IMR-90 (cell line): ENCODE data around the gene RNF130. TPM values are rescaled to one million over a fixed set of nuclear protein-coding genes. Genes with fewer than 3 reads are reported as not detected.

Source experiments
- ATAC-seq: fragments of 200-7000 bp; cut with Tn5 transposase; 2 replicates; pipeline ENCODE4 v1.9.1; 2020; ENCODE audit warnings: low read depth, mild to moderate bottlenecking, moderate library complexity
- BruUV-seq: library from RNA; stranded (reverse); fragments of 400-500 nt; replicated peaks from 2 replicates; lab custom pipeline; 2021; lab: Mats Ljungman, UMichigan
- CTCF ChIA-PET: fragments of 300-600 bp; formaldehyde crosslinking; extraction: SDS; loops from one replicate; lab custom pipeline; 2021; ENCODE audit warnings: antibody characterized with exemption; lab: Yijun Ruan, JAX
- POLR2A ChIA-PET: fragments of 300-600 bp; sonication (Branson Sonifier 250); formaldehyde crosslinking; loops from one replicate; lab custom pipeline; 2022; ENCODE audit warnings: antibody characterized with exemption; ENCODE audit not compliant: unreplicated experiment; lab: Charles Lee
- DNase-seq: peaks from one replicate; pipeline ENCODE4 v3.0.0; 2013
- H2AFZ ChIP-seq: replicated peaks from 2 replicates; pipeline ENCODE3; 2013; ENCODE audit warnings: low read length, mild to moderate bottlenecking; ENCODE audit not compliant: poor library complexity
- H2AK5ac ChIP-seq: 2 replicates; pipeline ENCODE4 v1.6.1; 2013; ENCODE audit warnings: low read depth, low read length, inconsistent platforms
- H2AK9ac ChIP-seq: replicated peaks from 2 replicates; pipeline ENCODE3; 2013; ENCODE audit warnings: mild to moderate bottlenecking, low read depth, low read length, moderate library complexity; ENCODE audit not compliant: poor library complexity
- H2BK120ac ChIP-seq: 2 replicates; pipeline ENCODE4 v1.6.1; 2013; ENCODE audit warnings: low read depth, low read length, inconsistent platforms
- H2BK15ac ChIP-seq: 3 replicates; pipeline ENCODE4 v1.6.1; 2013; ENCODE audit warnings: low read depth, low read length, inconsistent platforms
- H2BK20ac ChIP-seq: 2 replicates; pipeline ENCODE4 v1.6.1; 2013; ENCODE audit warnings: low read depth, mild to moderate bottlenecking, inconsistent platforms, low read length, moderate library complexity
- H2BK5ac ChIP-seq: 2 replicates; pipeline ENCODE4 v1.6.1; 2013; ENCODE audit warnings: mild to moderate bottlenecking, low read depth, low read length, inconsistent platforms; ENCODE audit not compliant: poor library complexity, severe bottlenecking
- H3K14ac ChIP-seq: replicated peaks from 2 replicates; pipeline ENCODE4 v1.6.1; 2013; ENCODE audit warnings: low read depth, low read length, inconsistent platforms
- H3K18ac ChIP-seq: 2 replicates; pipeline ENCODE4 v1.6.1; 2013; ENCODE audit warnings: low read depth, low read length, control low read depth
- H3K23ac ChIP-seq: 2 replicates; pipeline ENCODE4 v1.6.1; 2013; ENCODE audit warnings: low read depth, low read length, inconsistent platforms
- H3K27ac ChIP-seq: 2 replicates; pipeline ENCODE4 v1.5.1; 2013; ENCODE audit warnings: mild to moderate bottlenecking, control low read depth, low read length; ENCODE audit not compliant: insufficient read depth
- H3K27me3 ChIP-seq: 2 replicates; pipeline ENCODE4 v1.6.1; 2013; ENCODE audit warnings: low read length; ENCODE audit not compliant: control insufficient read depth, insufficient read depth
- H3K36me3 ChIP-seq: 2 replicates; pipeline ENCODE4 v1.6.1; 2013; ENCODE audit warnings: low read length, mixed read lengths; ENCODE audit not compliant: control insufficient read depth, insufficient read depth
- H3K4ac ChIP-seq: 2 replicates; pipeline ENCODE4 v1.6.1; 2013; ENCODE audit warnings: low read depth, low read length, inconsistent platforms
- H3K4me1 ChIP-seq: 2 replicates; pipeline ENCODE4 v1.6.1; 2013; ENCODE audit warnings: low read length, mixed read lengths; ENCODE audit not compliant: control insufficient read depth, insufficient read depth
- H3K4me2 ChIP-seq: 2 replicates; pipeline ENCODE4 v1.6.1; 2013; ENCODE audit warnings: low read depth, mild to moderate bottlenecking, control low read depth, low read length, moderate library complexity
- H3K4me3 ChIP-seq: 2 replicates; pipeline ENCODE4 v1.5.1; 2013; ENCODE audit warnings: low read depth, mild to moderate bottlenecking, control low read depth, low read length, moderate library complexity; ENCODE audit not compliant: insufficient read depth
- H3K56ac ChIP-seq: 2 replicates; pipeline ENCODE4 v1.6.1; 2013; ENCODE audit warnings: low read length, inconsistent platforms; ENCODE audit not compliant: insufficient read depth; ENCODE audit errors: extremely low read depth
- H3K79me1 ChIP-seq, 2 experiments: 2 replicates each; pipeline ENCODE4 v1.6.1; 2013; ENCODE audit warnings: low read length in 2 of 2, inconsistent platforms in 1 of 2, low read depth in 1 of 2
- H3K9ac ChIP-seq: 2 replicates; pipeline ENCODE4 v1.6.1; 2013; ENCODE audit warnings: low read depth, low read length, control low read depth
- H3K9me1 ChIP-seq: 2 replicates; pipeline ENCODE4 v1.6.1; 2013; ENCODE audit warnings: low read length, inconsistent platforms; ENCODE audit not compliant: insufficient read depth
- H3K9me3 ChIP-seq: 2 replicates; pipeline ENCODE4 v1.6.1; 2013; ENCODE audit warnings: low read length; ENCODE audit not compliant: control insufficient read depth, insufficient read depth
- H4K20me1 ChIP-seq: 2 replicates; pipeline ENCODE4 v1.6.1; 2013; ENCODE audit warnings: low read length, inconsistent platforms; ENCODE audit not compliant: insufficient read depth
- H4K5ac ChIP-seq: 2 replicates; pipeline ENCODE4 v1.6.1; 2013; ENCODE audit warnings: mild to moderate bottlenecking, low read depth, low read length, control low read depth
- H4K8ac ChIP-seq, 2 experiments: 2 replicates each; pipeline ENCODE4 v1.6.1; 2013; ENCODE audit warnings: low read depth in 2 of 2, low read length in 2 of 2, control low read depth in 1 of 2, inconsistent platforms in 1 of 2
- H4K91ac ChIP-seq: 2 replicates; pipeline ENCODE4 v1.6.1; 2013; ENCODE audit warnings: low read depth, low read length, inconsistent platforms; ENCODE audit not compliant: insufficient read depth
- BHLHE40 ChIP-seq: fragments of 150-350 bp; IDR thresholded peaks from 2 replicates; pipeline ENCODE4 v1.6.1; 2016; ENCODE audit warnings: mild to moderate bottlenecking, low read depth, low read length
- CEBPB ChIP-seq: IDR thresholded peaks from 2 replicates; pipeline ENCODE4 v1.6.1; 2012; ENCODE audit warnings: low read depth, low read length, improper control_type of control experiment
- CHD1 ChIP-seq: IDR thresholded peaks from 2 replicates; pipeline ENCODE4 v1.6.1; 2012; ENCODE audit warnings: low read depth, low read length, improper control_type of control experiment
- FOS ChIP-seq: fragments of 150-350 bp; IDR thresholded peaks from 2 replicates; pipeline ENCODE4 v1.6.1; 2016; ENCODE audit warnings: low read depth, low read length
- MAFK ChIP-seq: IDR thresholded peaks from 2 replicates; pipeline ENCODE4 v1.6.1; 2012; ENCODE audit warnings: low read depth, low read length, improper control_type of control experiment
- MAZ ChIP-seq: IDR thresholded peaks from 2 replicates; pipeline ENCODE4 v1.6.1; 2012; ENCODE audit warnings: low read depth, mild to moderate bottlenecking, low read length, improper control_type of control experiment, moderate library complexity, borderline replicate concordance
- MXI1 ChIP-seq: IDR thresholded peaks from 2 replicates; pipeline ENCODE4 v1.6.1; 2012; ENCODE audit warnings: low read depth, mild to moderate bottlenecking, low read length, moderate library complexity, borderline replicate concordance
- NFE2L2 ChIP-seq: fragments of 150-350 bp; IDR thresholded peaks from 2 replicates; pipeline ENCODE4 v1.6.1; 2016; ENCODE audit warnings: low read depth, mild to moderate bottlenecking, low read length
- POLR2A ChIP-seq: IDR thresholded peaks from 2 replicates; pipeline ENCODE4 v1.6.1; 2012; ENCODE audit warnings: mild to moderate bottlenecking, low read depth, low read length
- RAD21 ChIP-seq: IDR thresholded peaks from 2 replicates; pipeline ENCODE4 v1.6.1; 2012; ENCODE audit warnings: low read length, improper control_type of control experiment
- RCOR1 ChIP-seq: IDR thresholded peaks from 2 replicates; pipeline ENCODE4 v1.6.1; 2012; ENCODE audit warnings: mild to moderate bottlenecking, low read length, improper control_type of control experiment; ENCODE audit not compliant: insufficient replicate concordance
- RFX5 ChIP-seq: IDR thresholded peaks from 2 replicates; pipeline ENCODE4 v1.8.0; 2012; ENCODE audit warnings: low read depth, mild to moderate bottlenecking, low read length, moderate library complexity
- SMC3 ChIP-seq: fragments of 150-350 bp; IDR thresholded peaks from 2 replicates; pipeline ENCODE4 v1.6.1; 2016; ENCODE audit warnings: low read depth, mild to moderate bottlenecking, antibody characterized with exemption, low read length, moderate library complexity
- WGBS, 2 experiments: methylation state at CpG; one replicate each; pipeline versions ENCODE4 v1.1.5 to v1.1.7; 2013; ENCODE audit warnings: missing lambda C conversion rate in 2 of 2; ENCODE audit not compliant: insufficient read length in 1 of 2; ENCODE audit errors: extremely low coverage in 2 of 2; 5-methylcytosine and 5-hydroxymethylcytosine counted together
- dilution Hi-C: fragments of 300-500 bp; cut with HindIII; formaldehyde crosslinking; loops from one replicate; pipeline ENCODE4 v1.14.3; 2018; ENCODE audit warnings: low sequenced_read_pairs; ENCODE audit not compliant: unreplicated experiment
- in situ Hi-C: fragments of 300-500 bp; cut with MboI; formaldehyde crosslinking; loops from 3 replicates; pipeline ENCODE4 v1.14.3; 2019; ENCODE audit warnings: low sequenced_read_pairs, inconsistent platforms, mixed read lengths
- intact Hi-C: fragments of 100-400 bp; cut with micrococcal nuclease; formaldehyde crosslinking; loops from 2 replicates; pipeline ENCODE4 v1.10.0; 2022
- polyA plus RNA-seq, 3 experiments: library from polyadenylated mRNA; depleted of rRNA; stranded (reverse); fragments of >200 nt; gene quantifications; 2 replicates each; pipeline ENCODE4 v1.2.3, GENCODE V29; 2012; ENCODE audit warnings: low replicate concordance in 1 of 3
- total RNA-seq: library from RNA; depleted of rRNA; stranded (reverse); fragments of >200 nt; gene quantifications from 2 replicates; pipeline ENCODE4 v1.2.3, GENCODE V29; 2012
- TF ChIP-seq, protein P1 (sequence below): fragments of 150-350 bp; IDR thresholded peaks from 2 replicates; pipeline ENCODE4 v1.6.1; 2017; ENCODE audit warnings: mild to moderate bottlenecking, antibody characterized with exemption, low read length, low read depth
- TF ChIP-seq, protein P2 (sequence below): conservative IDR thresholded peaks from 2 replicates; pipeline ENCODE4 v1.5.1; 2012; ENCODE audit warnings: mild to moderate bottlenecking, low read depth, low read length, improper control_type of control experiment

The RNF130 gene
- total and polyA plus RNA-seq, 2 of the 4 experiments (the other 2 are of a cell fraction), result 12.9 to 21.7 TPM

DNA sequence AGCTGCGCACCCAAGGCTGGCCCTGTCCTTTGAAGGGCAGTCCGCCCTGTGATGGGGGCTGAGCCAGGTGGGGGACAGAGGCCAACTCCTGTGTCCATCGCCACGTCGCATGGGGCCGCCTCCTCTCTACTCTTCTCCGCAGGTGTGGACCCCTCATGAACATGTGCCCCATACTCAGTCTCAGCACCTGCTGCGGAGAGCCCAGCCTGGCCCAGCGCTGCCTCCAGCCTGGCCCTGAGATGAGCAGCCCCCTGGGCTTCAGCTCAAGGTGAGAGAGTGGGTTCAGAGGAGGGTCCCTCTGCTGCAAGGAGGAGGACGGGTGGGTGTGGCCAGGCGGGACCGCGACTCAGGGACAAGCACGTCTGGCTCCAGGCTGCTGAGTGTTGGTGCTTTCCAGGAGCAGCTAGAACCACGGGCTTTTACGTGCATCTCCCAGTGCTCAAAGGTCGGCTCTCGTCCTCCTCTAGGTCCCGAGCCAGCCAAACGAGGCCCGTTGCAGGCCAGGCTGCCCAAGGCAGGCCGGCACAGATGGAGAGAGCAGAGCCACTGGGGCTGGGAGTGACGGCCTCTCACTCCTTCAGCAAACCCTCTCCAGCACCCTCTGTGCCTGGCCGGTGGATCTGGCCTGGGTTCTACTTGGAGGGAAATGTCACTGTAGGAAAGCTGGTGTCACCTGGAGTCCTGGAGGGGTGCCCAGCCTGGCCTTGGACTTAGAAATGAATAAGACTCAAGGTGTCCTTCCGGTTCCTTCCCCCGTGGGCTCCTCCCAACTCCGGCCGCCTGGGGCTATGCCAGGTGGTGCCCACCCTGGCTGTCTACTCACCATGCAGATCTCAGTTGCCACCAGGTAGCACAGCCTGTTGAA is 48.9 kb upstream of the RNF130 start:
- ChIA-PET CTCF (no interaction called here), POLR2A (no interaction called here)
- no peak overlapping the region for H2AK9ac ChIP-seq
- no peak overlapping the region for H2AK5ac ChIP-seq
- H3K36me3 ChIP-seq, result no peaks in the 10 kb centered on the region
- H4K5ac ChIP-seq, result no peak overlapping the region
- H3K27ac ChIP-seq, result no peak overlapping the region
- H3K56ac ChIP-seq, result no peak overlapping the region
- H3K27me3 ChIP-seq, result peaks cover 8% of the 10 kb centered on the region
- no peak overlapping the region for H3K18ac ChIP-seq
- no peak overlapping the region for H4K91ac ChIP-seq
- intact Hi-C loops (no loop called here), dilution Hi-C loops (no loop called here), in situ Hi-C loops (no loop called here)
- ATAC-seq (no peak), DNase-seq (no peak)
- H2AFZ ChIP-seq, result peak overlapping the region; percentile 43
- H3K4me3 ChIP-seq, result no peak overlapping the region
- H3K4ac ChIP-seq, result no peak overlapping the region
- H2BK20ac ChIP-seq, result no peak overlapping the region
- H3K4me2 ChIP-seq, result no peak overlapping the region
- H3K79me1 ChIP-seq, result no peaks in the 10 kb centered on the region
- no peak overlapping the region for H3K14ac ChIP-seq
- H4K8ac ChIP-seq, result no peak overlapping the region
- 68% methylated on average over 13 of the region's 28 CpGs; no CpG with 5 or more reads in 1 of the 2 experiments for WGBS, 2 experiments
- no peaks in the 10 kb centered on the region for H3K9me3 ChIP-seq
- H3K23ac ChIP-seq, result no peak overlapping the region
- no peaks in the 10 kb centered on the region for H3K9me1 ChIP-seq
- no peak overlapping the region for H2BK15ac ChIP-seq
- H3K9ac ChIP-seq, result no peak overlapping the region
- H2BK5ac ChIP-seq, result no peak overlapping the region
- no peak overlapping the region for H2BK120ac ChIP-seq
- BruUV-seq, result no TSS peak
- H4K20me1 ChIP-seq, result no peaks in the 10 kb centered on the region
- no peaks in the 10 kb centered on the region for H3K4me1 ChIP-seq
- TF ChIP-seq NFE2L2, result no peak
- no peak for TF ChIP-seq BHLHE40
- TF ChIP-seq RAD21, result no peak
- TF ChIP-seq CHD1, result no peak
- no peak for TF ChIP-seq POLR2A
- TF ChIP-seq SMC3, result no peak
- TF ChIP-seq CEBPB, result no peak
- TF ChIP-seq FOS, result no peak
- TF ChIP-seq MXI1, result no peak
- no peak for TF ChIP-seq RFX5
- TF ChIP-seq, protein P1, sequence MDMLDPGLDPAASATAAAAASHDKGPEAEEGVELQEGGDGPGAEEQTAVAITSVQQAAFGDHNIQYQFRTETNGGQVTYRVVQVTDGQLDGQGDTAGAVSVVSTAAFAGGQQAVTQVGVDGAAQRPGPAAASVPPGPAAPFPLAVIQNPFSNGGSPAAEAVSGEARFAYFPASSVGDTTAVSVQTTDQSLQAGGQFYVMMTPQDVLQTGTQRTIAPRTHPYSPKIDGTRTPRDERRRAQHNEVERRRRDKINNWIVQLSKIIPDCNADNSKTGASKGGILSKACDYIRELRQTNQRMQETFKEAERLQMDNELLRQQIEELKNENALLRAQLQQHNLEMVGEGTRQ, result no peak
- TF ChIP-seq MAZ, result no peak
- TF ChIP-seq, protein P2, sequence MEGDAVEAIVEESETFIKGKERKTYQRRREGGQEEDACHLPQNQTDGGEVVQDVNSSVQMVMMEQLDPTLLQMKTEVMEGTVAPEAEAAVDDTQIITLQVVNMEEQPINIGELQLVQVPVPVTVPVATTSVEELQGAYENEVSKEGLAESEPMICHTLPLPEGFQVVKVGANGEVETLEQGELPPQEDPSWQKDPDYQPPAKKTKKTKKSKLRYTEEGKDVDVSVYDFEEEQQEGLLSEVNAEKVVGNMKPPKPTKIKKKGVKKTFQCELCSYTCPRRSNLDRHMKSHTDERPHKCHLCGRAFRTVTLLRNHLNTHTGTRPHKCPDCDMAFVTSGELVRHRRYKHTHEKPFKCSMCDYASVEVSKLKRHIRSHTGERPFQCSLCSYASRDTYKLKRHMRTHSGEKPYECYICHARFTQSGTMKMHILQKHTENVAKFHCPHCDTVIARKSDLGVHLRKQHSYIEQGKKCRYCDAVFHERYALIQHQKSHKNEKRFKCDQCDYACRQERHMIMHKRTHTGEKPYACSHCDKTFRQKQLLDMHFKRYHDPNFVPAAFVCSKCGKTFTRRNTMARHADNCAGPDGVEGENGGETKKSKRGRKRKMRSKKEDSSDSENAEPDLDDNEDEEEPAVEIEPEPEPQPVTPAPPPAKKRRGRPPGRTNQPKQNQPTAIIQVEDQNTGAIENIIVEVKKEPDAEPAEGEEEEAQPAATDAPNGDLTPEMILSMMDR, result no peak
- TF ChIP-seq RCOR1, result no peak
- TF ChIP-seq MAFK, result no peak
